NCI-H774 (cell line): ENCODE measurements around the gene CLDN16.

ENCODE experiments used
- DNase-seq: peaks from one replicate; lab custom pipeline; 2025; lab: John Stamatoyannopoulos, UW

The CLDN16 gene

DNA sequence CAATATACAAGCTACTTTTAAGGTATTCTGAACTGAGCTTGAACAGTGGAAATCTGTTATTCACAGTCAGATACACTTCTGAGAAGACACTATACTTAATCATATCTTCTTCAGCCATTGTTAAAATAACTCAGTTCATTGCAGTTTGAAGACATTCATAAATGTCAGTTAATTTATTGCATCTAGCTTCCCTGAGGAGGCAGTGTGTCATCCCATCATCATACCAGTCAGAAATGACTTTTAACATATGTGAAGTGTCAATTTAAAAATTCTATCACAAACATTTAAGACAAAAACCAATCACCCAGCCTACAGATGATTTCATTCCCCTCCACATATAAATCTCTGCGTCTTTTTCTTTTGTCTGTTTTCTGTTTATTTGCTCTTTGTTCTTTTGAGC lies 54.3 kb downstream of the CLDN16 start:
- no peak for DNase-seq

DNA sequence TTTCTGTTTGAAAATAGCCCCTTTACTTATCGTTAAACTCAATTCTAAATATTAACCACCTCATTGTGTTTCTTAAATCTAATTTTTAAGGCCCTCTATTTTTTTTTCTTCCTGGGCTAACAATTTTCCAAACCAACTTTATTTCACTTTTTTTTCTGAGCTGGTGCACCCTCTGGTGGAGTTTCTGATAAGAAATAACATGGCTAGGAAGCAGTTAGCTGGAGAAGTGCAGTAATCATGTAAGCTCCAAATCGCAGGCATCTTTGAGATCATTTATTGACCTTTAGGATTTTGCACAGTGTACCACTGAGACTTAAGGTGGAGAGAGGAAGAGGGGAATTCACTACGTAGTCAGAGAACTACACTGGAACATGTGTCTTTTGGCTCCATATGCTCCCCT lies 55.3 kb downstream of the CLDN16 start:
- no peak for DNase-seq

DNA sequence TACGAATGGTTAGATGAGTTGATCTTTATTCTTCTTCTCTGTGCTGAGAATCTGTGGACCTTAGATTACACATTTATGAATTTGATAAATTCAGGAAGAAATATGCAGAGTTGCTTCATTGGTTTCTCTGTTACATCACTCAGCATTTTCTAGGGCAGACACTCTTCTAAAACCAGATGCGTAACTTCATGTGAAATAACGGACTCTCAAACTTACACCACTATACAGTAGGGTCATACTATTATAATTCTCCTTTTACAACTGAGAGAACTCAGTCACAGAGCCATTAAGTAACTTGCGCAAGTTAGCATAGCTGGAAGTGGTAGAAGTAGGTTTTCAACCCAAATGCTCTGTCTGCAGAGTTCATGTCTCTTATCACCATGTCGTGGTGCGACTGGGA lies 56.0 kb downstream of the CLDN16 start:
- DNase-seq: no peak

DNA sequence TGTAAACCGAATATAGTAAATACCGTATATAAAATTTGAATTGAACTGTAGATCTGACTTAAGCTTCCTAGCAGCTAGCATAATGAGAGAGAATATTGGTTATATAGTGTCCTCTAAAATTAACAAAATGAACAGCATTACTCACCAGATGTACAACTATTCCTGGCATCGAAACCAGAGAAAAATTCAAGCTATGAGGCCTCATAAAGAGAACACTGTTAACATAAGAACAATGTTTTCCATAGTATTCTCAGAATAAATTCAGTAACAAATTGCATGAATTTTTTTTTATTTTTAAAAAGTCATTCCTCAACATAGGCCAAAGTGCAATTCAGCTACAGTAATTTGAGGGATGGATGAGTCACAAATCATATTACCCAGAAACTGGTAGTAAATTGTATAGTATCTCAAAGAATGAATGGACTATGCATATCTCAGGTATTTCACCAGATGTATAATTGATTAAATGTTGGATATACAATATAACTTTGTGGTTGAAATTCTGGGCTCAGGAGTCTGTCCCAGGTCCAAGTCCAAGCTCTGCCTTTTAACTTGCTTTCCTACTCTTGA lies 56.7 kb downstream of the CLDN16 start:
- DNase-seq: no peak

DNA sequence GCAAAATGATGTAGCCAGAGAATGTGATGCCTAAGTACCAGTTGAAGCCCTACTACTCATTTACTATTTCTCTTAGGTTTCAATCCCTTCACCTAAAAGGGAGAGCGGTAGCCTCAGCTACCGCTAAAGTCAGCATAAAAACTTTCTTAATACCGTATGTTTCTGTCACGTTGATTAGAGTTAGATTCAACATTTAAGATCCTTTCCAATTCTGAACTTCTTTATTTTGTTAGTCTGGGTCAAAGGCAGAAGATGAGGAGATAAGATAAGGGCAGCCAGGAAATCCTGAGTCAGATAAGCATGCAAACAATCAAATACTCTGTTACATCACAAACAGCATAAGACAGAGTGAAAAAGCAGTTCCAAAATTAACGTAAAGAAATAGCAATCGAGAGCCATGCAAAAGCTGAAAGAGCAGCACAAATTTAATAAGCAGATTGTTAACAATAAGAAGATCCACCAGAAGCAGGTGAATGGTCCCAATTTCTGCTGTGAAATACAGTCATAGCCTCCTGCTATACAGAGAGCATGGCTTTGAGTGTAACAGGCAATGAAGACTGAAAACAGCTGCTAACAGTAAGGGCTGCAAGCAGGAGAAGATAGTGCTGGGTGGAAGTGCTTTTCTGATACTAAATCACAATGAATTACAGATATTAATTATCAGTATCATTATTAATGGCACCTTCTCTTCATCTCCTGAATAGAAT lies 58.8 kb downstream of the CLDN16 start:
- DNase-seq: no peak

DNA sequence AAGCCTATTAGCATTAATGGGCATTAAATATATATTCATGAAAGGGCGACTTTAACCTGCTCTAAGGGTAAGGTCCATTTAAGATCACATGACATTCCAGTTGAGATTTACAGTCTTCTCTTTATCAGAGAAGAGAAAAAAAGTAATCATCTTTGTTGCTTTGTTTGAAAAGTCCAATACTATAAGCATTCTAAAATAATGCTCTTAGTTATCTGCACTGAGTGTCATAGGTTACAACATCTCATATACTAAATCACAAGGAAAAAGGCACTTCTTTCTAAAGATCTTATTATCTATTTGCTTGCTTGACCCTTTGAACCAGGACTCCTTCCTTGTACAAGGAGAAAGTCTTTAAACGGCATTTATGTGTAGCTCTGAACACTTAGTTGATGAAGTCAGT lies 60.3 kb downstream of the CLDN16 start:
- no peak for DNase-seq

DNA sequence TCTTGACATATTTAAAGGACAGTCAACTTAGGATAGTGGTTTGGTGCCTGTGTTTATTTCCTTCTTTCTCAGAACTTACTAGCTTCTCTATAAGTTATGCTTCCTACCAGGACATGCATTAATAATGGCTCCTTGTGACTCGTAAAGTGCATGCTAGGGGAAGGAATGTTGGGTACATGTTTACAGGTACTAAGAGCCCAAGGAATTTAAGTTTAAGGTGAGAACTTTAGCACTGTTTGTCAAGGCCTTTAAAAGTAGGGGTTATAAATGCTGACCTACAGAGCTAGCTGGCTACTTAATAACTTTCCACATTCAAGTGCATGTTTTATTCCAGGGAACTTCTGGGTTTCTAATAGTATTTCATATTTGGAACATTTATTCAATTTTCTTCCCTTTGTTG lies 61.8 kb downstream of the CLDN16 start, which contains the start of gene TMEM207:
TMEM207 (minus strand) TSS at position 101 of the 400 bp plus-strand sequence; CDS start at position 9, 92 bp downstream.
- no peak for DNase-seq

DNA sequence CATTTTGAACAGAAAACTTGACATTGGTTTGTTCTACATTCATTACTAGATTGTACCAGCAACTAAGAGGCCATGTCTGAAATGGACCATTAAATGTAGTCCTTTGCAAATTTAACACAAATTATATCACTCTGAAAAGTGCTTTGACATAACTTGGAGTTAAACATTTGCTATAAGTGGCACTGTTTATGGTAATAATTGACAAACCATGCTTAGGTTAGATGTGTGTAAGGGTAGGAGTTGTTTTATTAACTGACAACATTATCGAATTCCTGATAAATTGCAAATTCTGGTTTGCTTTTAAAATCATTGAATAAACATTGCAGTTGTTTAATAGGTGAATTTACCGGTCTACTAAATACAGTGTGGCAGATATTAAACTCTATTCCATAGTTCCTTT lies 67.9 kb downstream of the CLDN16 start:
- no peak for DNase-seq

DNA sequence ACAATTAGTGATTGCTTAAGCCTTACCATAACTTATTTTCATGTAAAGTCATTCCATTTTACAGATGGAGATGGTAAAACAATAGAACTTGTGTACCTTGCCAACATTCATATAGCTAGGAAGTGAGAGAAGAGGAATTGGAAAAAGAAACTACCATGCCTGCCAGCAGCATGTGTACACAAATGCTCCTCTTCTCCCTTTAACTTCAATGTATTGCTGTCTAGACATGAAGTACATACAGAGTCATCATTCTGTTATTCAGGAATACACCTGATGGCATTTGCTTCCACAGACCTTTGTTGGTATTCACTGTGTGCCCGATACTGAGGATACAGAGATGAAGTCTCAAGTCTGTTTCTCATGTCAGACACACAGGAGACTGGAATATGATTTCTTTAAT lies 68.8 kb downstream of the CLDN16 start:
- DNase-seq: no peak

DNA sequence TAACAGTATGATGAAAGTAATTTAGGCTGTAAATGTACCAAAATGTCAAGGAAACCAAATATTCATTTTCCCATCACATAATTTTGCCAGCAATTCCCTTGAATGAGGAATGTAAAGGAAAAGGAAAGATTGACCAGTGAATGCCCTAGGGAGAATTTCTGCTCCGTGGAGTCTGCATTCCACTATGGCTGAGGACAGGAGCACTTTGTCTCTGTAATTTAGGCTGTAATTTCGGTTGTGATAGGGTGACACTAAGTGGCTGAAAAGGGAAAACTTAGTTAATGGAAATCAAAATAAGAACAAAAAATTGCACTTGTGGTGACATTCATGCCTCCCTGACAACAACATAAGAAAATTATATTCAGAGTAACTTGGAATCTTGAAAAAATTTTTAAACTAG lies 70.1 kb downstream of the CLDN16 start:
- DNase-seq: no peak
